ENCODE measurements around the gene SOX15.

The SOX15 gene

DNA sequence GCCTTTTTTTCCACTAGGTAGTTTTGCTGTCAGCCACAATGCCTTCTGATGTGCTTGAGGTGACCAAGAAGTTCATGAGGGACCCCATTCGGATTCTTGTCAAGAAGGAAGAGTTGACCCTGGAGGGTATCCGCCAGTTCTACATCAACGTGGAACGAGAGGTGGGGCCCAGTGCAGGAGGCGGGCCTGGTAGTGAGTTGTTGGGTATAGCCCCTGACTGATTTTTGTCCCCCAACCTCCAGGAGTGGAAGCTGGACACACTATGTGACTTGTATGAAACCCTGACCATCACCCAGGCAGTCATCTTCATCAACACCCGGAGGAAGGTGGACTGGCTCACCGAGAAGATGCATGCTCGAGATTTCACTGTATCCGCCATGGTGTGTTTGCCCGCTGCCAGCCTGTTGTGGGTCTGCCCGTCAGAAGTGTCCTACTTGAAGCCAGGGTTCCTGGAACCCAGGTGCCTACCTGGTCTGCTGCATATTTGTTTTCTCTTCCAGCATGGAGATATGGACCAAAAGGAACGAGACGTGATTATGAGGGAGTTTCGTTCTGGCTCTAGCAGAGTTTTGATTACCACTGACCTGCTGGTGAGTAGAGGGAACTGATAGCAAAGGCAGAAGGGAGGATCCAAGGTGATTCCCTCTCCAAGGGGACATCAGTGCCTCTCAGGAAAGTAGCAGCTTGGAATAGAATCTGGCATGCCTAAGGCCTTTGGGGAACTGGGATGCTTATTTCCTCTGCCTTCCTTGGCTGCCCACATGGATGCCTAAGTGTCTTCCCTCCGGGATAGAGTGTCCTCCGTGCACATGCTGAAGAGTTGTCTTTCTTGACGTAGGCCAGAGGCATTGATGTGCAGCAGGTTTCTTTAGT is 12.3 kb downstream of the SOX15 start:
- DNase-seq, result no peak

DNA sequence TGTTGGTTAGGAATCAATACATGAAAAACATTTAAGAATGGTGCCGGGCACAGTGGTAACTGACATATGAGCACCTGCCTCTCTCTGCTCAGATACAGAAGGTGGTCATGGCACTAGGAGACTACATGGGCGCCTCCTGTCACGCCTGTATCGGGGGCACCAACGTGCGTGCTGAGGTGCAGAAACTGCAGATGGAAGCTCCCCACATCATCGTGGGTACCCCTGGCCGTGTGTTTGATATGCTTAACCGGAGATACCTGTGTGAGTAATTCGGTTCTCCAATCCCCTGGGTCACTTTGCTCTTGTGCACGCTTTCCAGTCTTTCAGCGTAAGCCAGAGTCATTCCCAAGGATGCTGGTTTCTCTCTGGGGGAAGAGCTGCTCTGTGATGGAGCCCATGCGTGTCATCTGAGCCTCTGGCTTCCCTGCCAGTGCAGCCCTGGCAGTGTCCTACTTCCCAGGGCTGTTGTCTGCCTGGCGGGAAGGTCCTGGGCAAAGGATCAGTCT is 13.4 kb downstream of the SOX15 start:
- no peak for DNase-seq

DNA sequence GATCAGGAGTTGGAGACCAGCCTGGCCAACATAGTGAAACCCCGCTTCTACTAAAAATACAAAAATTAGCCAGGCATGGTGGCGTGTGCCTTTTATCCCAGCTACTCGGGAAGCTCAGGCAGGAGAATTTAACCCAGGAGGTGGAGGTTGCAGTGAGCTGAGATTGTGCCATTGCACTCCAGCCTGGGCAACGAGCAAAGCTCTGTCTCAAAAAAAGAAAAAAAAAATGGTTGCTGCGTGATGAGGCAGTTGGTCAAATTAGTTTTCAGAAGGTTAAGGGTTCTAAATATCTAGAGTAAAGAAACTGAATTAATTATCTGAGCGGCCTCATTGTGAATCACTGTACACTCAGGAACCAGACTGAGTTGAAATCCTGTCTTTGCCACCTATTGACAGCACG is 13.9 kb downstream of the SOX15 start:
- DNase-seq, result no peak

DNA sequence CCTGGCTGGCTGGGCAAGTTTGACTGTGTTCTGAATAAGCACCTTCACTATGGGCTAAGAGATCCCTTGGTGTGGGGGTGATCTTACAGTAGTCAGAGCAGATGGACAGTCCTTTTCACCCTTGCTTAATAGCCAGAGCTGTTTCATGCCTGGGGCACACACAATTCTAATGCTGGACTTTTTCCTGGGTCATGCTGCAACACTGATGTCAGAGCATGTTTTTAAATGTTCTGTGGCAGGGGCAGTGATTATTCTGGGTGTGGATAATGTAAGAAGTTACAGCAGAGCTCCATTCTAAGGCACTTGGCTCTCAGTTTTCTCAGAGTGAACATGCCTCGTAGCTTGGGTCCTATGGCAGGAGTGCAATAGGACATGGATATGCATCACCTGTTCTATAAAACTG is 14.4 kb downstream of the SOX15 start:
- no peak for DNase-seq

DNA sequence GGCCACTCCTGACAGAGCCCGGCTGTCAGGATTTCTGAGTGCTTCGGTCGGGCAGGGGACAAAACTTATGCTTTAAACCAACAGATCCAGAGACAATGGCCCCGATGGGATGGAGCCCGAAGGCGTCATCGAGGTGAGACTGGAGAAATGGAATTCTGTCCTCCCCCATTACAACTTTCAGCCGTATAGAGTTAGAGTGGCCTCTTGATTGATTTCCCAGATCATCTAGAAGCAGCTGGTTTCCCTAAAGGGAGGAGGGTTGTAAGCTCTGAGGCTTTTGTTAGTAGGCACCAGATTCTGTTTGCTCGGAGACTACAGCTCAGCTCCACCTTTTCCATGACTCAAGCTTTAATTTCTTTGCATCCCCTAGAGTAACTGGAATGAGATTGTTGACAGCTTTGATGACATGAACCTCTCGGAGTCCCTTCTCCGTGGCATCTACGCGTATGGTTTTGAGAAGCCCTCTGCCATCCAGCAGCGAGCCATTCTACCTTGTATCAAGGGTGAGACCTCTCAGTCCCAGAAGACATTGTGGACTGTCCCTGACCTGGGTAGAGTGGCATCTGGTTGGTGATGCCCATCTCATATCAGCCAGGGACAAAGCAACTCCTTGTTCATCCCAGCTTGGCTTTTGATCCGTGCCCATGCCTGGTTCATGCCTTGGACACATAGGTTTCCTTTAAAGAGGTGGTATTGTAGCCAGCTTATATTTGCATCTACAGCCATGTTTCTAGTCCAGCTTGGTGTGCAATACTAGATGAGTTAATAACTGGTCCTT is 15.5 kb downstream of the SOX15 start:
- no peak for DNase-seq

DNA sequence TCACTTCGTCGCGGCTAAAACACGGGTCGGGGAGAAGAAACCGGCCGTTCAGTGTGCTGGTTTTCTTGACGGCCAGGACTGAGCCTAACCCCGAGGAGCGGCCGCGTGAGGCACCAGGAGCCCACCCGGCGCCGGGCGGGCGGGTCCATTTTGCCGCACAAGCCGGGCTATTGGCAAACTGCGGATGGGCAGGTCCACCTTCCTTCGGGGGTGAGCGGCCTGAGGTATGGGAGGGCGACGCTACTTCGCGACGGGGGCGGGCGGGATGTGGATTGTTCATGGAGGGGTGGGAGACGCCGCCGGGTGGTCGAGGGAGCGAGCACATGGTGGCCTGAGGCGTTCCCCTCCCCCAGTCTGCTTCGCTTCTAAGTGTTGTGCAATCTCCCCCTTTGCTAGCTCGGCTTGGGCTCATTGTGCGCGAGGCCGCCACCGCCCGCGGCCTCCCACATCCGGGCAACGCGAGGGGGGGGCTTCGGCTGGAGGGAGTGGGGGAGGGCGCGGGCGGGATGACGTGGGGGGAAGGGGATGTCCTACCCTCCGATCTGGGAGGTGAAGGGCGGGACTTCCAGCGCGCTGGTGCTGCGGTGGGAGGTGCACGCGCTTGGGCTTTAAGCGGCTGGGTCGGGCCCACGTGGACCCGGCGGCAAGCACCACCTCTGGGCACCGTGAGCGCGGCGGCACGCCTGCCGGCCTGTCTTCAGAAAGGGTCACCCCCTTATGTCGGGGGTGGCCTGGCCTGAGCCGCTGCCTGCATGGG is 16.4 kb downstream of the SOX15 start:
- DNase-seq, result peak; percentile 91

DNA sequence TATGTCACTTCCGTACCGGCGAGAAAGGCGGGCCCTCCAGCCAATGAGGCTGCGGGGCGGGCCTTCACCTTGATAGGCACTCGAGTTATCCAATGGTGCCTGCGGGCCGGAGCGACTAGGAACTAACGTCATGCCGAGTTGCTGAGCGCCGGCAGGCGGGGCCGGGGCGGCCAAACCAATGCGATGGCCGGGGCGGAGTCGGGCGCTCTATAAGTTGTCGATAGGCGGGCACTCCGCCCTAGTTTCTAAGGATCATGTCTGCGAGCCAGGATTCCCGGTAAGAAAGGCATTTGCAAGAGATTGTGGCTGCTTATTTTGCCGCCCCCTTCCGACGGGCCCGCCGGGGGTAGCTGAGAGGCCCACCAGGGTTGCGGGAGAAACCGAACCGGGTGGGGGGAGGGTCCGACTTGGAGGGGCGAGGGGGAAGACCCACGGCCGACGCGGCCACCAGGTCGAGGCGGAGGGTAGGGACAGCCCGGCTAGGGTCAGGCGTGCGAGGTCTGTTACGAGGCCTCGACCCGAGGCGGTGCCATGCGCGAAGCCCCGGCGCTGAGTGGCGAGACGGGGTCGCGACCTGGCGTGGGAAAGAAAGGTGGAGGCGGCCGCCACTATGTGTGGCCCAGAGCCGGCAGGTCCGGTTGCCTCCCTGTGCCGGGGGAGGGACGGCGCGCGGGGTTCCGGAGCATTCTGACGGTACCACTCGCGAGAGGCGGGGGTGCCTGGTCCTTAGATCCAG is 17.1 kb downstream of the SOX15 start:
- peak; percentile 99 for DNase-seq

DNA sequence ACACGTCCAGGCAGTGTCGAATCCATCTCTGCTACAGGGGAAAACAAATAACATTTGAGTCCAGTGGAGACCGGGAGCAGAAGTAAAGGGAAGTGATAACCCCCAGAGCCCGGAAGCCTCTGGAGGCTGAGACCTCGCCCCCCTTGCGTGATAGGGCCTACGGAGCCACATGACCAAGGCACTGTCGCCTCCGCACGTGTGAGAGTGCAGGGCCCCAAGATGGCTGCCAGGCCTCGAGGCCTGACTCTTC is 17.6 kb downstream of the SOX15 start:
- no peak for DNase-seq

DNA sequence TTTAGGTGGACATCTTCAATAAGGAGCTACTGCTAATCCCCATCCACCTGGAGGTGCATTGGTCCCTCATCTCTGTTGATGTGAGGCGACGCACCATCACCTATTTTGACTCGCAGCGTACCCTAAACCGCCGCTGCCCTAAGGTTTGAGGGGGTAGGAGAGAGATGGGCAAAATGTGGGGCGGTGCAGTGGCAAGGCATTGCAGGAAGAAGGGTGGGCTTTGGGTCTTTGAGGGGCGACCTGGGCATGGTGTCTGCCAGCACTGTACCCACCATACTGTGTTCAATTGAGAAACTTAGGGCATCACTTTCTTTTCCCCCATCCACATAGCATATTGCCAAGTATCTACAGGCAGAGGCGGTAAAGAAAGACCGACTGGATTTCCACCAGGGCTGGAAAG is 19.5 kb downstream of the SOX15 start:
- DNase-seq, result no peak

DNA sequence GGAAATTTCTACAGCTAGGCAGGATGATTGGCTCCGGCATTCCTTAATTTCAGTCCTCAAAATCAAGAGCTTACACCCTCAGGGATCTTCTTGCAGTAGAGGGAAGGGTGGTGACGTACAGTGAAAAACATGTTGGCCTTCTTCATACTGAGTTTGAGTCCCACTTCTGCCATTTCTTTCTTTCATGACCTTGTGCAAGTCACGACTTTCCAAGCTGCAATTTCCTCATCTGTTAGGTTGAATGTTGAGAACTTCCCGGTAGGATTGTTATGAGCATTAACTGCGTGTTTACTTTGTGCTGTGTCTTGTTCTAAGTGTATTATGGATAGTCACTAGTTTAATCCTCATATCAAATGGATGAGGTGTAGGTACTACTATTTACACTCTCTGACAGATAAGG is 20.3 kb downstream of the SOX15 start:
- DNase-seq, result no peak

DNA sequence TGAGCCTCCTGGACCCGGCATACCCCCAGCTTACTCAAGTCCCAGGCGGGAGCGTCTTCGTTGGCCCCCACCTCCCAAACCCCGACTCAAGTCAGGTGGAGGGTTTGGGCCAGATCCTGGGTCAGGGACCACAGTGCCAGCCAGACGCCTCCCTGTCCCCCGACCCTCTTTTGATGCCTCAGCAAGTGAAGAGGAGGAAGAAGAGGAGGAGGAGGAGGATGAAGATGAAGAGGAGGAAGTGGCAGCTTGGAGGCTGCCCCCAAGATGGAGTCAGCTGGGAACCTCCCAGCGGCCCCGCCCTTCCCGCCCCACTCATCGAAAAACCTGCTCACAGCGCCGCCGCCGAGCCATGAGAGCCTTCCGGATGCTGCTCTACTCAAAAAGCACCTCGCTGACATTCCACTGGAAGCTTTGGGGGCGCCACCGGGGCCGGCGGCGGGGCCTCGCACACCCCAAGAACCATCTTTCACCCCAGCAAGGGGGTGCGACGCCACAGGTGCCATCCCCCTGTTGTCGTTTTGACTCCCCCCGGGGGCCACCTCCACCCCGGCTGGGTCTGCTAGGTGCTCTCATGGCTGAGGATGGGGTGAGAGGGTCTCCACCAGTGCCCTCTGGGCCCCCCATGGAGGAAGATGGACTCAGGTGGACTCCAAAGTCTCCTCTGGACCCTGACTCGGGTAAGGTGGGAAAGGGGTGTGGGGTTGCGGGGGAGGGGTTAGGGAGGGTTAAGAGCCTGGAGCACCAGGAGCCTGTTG is 26.6 kb downstream of the SOX15 start:
- no peak for DNase-seq

DNA sequence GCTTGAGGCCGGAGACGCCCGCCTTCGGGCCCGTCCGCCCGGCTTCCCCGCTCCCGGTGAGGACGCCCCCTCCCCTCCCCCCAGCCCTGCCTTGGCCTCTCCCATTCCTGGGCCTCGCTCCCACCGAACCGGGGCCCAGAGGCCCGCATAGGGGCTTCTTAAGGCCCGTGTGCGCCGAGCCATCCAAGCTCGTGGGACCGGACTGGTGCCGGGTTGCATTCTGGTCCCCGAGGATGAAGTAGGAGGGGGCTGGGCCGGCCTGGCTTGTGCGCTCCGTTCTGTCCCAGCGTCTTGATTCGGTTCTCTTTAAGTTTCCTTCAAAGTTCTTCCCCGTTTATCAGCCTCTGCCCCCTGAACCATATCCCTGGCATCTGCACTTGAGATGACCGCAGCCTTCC is 27.7 kb downstream of the SOX15 start:
- DNase-seq, result no peak

DNA sequence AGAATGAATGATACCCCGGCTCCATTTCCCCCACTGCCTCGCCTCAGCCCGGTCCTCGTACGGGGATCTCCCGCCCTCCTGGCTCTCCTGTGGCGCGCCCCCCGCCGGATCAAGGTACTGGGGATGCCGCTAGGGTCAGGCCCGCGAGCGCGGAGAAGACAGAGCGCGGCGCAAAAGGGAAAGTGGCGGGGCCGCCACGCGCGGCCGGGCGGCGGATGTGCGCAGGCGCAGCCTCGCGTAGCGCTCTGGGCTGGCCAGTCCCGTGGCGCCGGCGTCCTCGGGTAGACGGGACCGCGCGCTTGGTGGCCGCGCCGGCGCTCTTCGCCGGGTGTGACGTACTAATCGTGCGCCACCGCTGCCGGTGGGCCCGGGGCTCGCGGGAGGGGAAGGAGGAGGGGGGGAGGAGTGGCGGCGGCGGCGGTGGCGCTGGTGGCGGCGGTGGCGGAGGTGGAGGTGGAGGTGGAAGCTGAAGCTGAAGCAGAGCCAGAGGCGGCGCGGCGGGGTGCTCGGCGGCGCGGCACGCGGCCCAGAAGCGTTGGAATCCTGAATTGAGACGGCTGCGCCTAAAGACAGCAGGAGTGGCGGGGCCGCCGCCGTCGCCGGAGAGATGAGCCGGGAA is 28.2 kb downstream of the SOX15 start, which contains the start of gene SENP3:
Gene SENP3 (plus strand): TSS at position 331 of the 619 bp plus-strand sequence. CDS start 1,158 bp downstream, outside the sequence.
- peak; percentile 90 for DNase-seq

DNA sequence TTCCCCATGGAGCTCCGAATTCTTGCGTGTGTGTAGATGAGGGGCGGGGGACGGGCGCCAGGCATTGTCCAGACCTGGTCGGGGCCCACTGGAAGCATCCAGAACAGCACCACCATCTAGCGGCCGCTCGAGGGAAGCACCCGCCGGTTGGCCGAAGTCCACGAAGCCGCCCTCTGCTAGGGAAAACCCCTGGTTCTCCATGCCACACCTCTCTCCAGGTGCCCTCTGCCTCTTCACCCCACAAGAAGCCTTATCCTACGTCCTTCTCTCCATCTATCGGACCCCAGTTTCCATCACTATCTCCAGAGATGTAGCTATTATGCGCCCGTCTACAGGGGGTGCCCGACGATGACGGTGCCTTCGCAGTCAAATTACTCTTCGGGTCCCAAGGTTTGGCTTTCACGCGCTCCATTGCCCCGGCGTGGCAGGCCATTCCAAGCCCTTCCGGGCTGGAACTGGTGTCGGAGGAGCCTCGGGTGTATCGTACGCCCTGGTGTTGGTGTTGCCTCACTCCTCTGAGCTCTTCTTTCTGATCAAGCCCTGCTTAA is 28.8 kb downstream of the SOX15 start:
- peak; percentile 79 for DNase-seq

DNA sequence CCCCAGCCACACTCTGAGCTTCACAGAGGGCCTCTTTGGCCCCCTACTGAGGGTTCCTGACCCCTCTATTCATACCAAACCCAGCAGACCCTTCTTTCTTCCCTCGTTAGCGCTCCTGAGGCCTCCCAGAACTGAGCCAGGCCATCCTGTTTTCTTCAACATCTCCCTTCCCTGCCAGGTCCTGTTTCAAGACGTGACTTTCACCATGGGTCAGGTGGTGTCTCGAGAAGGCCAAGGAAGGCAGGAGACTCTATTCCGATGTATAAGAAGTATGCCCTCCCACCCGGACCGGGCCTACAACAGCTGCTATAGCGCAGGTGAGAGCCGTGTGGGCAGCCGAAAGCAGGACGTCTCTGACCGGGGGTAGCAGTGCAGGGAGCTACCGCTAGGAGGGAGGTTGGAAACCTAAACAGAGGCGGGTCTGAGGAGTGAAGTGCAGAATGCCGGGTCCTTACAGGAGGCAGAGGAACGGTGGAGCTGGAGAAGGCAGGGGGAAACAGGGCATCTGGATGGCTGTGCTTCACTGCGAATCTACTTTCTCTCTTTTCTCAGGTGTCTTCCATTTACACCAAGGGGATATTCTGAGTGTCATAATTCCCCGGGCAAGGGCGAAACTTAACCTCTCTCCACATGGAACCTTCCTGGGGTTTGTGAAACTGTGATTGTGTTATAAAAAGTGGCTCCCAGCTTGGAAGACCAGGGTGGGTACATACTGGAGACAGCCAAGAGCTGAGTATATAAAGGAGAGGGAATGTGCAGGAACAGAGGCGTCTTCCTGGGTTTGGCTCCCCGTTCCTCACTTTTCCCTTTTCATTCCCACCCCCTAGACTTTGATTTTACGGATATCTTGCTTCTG is 29.5 kb downstream of the SOX15 start:
- DNase-seq, result peak; percentile 62

DNA sequence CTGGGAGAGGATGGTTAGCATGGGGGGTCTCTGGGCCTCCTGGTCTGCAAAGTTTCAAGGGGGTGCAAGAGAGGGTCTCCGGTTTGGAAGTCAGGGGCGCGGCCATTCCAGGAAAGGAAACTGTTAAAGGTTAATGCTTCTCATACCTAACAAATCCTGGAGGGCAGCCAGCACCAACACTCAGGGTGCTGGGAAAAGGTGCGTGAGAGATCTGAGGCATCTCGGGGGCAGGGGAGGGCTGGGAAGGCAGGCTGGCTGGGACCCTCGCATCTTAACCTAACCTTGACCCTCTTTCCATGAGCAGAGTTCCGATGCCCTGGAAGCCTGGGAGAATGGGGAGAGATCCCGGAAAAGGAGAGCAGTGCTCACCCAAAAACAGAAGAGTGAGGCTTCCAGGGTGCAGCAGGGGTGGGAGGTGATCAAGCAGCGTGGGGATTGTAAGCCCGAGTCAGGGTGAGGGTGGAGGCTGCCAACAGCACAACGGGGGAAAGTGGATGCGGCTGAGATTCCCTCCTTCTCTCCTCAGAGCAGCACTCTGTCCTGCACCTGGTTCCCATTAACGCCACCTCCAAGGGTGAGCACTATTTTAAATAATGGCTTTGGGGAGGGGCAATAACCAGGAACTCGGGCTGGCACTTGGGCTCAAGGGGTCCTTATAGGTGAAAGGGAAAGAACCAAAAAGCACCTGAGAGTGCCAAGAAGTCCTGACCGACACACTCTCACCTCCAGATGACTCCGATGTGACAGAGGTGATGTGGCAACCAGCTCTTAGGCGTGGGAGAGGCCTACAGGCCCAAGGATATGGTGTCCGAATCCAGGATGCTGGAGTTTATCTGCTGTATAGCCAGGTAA is 30.3 kb downstream of the SOX15 start:
- DNase-seq, result no peak

DNA sequence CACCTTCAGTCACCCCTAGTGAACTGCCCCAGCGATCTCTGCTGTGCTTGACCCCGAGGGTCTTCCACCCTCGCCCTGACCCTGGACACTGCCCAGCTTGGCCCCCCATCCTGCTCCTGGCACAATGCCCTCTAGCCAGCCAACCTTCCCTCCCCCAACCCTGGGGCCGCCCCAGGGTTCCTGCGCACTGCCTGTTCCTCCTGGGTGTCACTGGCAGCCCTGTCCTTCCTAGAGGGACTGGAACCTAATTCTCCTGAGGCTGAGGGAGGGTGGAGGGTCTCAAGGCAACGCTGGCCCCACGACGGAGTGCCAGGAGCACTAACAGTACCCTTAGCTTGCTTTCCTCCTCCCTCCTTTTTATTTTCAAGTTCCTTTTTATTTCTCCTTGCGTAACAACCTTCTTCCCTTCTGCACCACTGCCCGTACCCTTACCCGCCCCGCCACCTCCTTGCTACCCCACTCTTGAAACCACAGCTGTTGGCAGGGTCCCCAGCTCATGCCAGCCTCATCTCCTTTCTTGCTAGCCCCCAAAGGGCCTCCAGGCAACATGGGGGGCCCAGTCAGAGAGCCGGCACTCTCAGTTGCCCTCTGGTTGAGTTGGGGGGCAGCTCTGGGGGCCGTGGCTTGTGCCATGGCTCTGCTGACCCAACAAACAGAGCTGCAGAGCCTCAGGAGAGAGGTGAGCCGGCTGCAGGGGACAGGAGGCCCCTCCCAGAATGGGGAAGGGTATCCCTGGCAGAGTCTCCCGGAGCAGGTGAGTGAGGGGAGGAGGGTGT is 31.2 kb downstream of the SOX15 start, which contains the start of gene TNFSF13:
Gene TNFSF13 (plus strand): TSS at position 207 of the 776 bp plus-strand sequence. CDS start 290 bp downstream, at position 497.
- no peak for DNase-seq
